MCF 10A (cell line): Measurements from ENCODE around the gene DHRS11. TPM values are rescaled to one million over a fixed set of nuclear protein-coding genes. Genes with fewer than 3 reads are reported as not detected.

Experiments
- BruUV-seq: library from RNA; stranded (reverse); fragments of 400-500 nt; replicated peaks from 2 replicates; lab custom pipeline; 2021; lab: Mats Ljungman, UMichigan
- CTCF ChIA-PET: fragments of 300-600 bp; sonication (Branson Sonifier 250); formaldehyde crosslinking; extraction: SDS; loops from one replicate; lab custom pipeline; 2021; ENCODE audit warnings: antibody characterized with exemption, inconsistent platforms; lab: Yijun Ruan, JAX
- POLR2A ChIA-PET: fragments of 300-600, 350-650 bp; sonication (Branson Sonifier 250); formaldehyde crosslinking; extraction: SDS; loops from one replicate; lab custom pipeline; 2020; ENCODE audit warnings: antibody characterized with exemption, inconsistent platforms; lab: Yijun Ruan, JAX
- DNase-seq: peaks from one replicate; pipeline ENCODE4 v3.0.0-alpha.2; 2018; ENCODE audit not compliant: unreplicated experiment
- H3K27ac Mint-ChIP-seq: one replicate; pipeline ENCODE4 v1.8.0; 2022; ENCODE audit warnings: mild to moderate bottlenecking, low read depth, mixed read lengths; ENCODE audit not compliant: unreplicated experiment
- H3K27me3 Mint-ChIP-seq: one replicate; pipeline ENCODE4 v1.8.0; 2022; ENCODE audit warnings: mixed read lengths; ENCODE audit not compliant: insufficient read depth, unreplicated experiment
- H3K36me3 Mint-ChIP-seq: one replicate; pipeline ENCODE4 v1.8.0; 2022; ENCODE audit warnings: mild to moderate bottlenecking, moderate library complexity, mixed read lengths; ENCODE audit not compliant: insufficient read depth, unreplicated experiment
- H3K4me1 Mint-ChIP-seq: one replicate; pipeline ENCODE4 v1.8.0; 2022; ENCODE audit warnings: mixed read lengths; ENCODE audit not compliant: insufficient read depth, unreplicated experiment
- H3K4me3 Mint-ChIP-seq: one replicate; pipeline ENCODE4 v1.8.0; 2022; ENCODE audit warnings: mild to moderate bottlenecking, moderate library complexity, mixed read lengths; ENCODE audit not compliant: unreplicated experiment
- H3K9me3 Mint-ChIP-seq: one replicate; pipeline ENCODE4 v1.8.0; 2022; ENCODE audit warnings: mixed read lengths; ENCODE audit not compliant: unreplicated experiment
- CTCF ChIP-seq: fragments of 200-600 bp; IDR thresholded peaks from one replicate; pipeline ENCODE4 v1.8.0; 2022; ENCODE audit warnings: antibody characterized with exemption, mild to moderate bottlenecking; ENCODE audit not compliant: unreplicated experiment
- intact Hi-C: fragments of 100-400 bp; cut with micrococcal nuclease; formaldehyde crosslinking; loops from 2 replicates; pipeline ENCODE4 v1.14.1; 2022
- total RNA-seq: library from RNA; stranded (reverse); gene quantifications from 2 replicates; pipeline ENCODE4 v1.2.3, GENCODE V29; 2022

The DHRS11 gene
- total RNA-seq, 1 experiment from 2014 or later, result 14.7 TPM

- H3K9me3 Mint-ChIP-seq, result no peaks in the 10 kb centered on the region
- H3K27me3 Mint-ChIP-seq, result no peaks in the 10 kb centered on the region
- peaks cover 21% of the 10 kb centered on the region for H3K36me3 Mint-ChIP-seq
- CTCF ChIA-PET, result interaction anchor here (0.6 to 2.4 kb wide), 3 partner anchors 7 to 13 kb away, joined by 3 to 12 read pairs (median 3); partner anchors contain the start of gene MRM1
- DNase-seq, result no peak
- peaks cover 18% of the 10 kb centered on the region for H3K4me1 Mint-ChIP-seq
- TF ChIP-seq CTCF, result no peak
- POLR2A ChIA-PET, result interaction anchor here (0.7 to 6.5 kb wide), 6 partner anchors 8 to 59 kb away, joined by 3 to 60 read pairs (median 5); partner anchors contain the start of genes GGNBP2, MRM1, MYO19 and PIGW
- BruUV-seq, result no TSS peak
- no peak overlapping the region for H3K27ac Mint-ChIP-seq
- no peak overlapping the region for H3K4me3 Mint-ChIP-seq
- intact Hi-C loops, result loop anchor here (2.0 kb wide), 1 partner anchor 49 kb away; the partner anchor contains the start of gene GGNBP2
Measured at GRCh38 chr17:36593656-36594316, 2.1 kb downstream of the DHRS11 start.

- TF ChIP-seq CTCF, result no peak
- Mint-ChIP-seq H3K27ac (no peak overlapping the region), H3K9me3 (no peaks in the 10 kb centered on the region), H3K4me3 (no peak overlapping the region), H3K36me3 (peaks cover 11% of the 10 kb centered on the region), H3K4me1 (peaks cover 18% of the 10 kb centered on the region), H3K27me3 (no peaks in the 10 kb centered on the region)
- no peak for DNase-seq
- ChIA-PET POLR2A (interaction anchor here (0.9 to 6.5 kb wide), 3 partner anchors 7 to 59 kb away, joined by 3 to 60 read pairs (median 25); partner anchors contain the start of genes GGNBP2 and MRM1), CTCF (interaction anchor here (0.6 to 1.1 kb wide), 4 partner anchors 9 to 454 kb away, joined by 3 to 5 read pairs (median 4); no protein-coding TSS in a partner anchor)
- intact Hi-C loops, result no loop called here
- no TSS peak for BruUV-seq
Measured at GRCh38 chr17:36594626-36595401, 3.1 kb downstream of the DHRS11 start.

- no peaks in the 10 kb centered on the region for H3K27me3 Mint-ChIP-seq
- no peaks in the 10 kb centered on the region for H3K9me3 Mint-ChIP-seq
- peaks cover 6% of the 10 kb centered on the region for H3K36me3 Mint-ChIP-seq
- CTCF ChIA-PET, result interaction anchor here (0.6 to 0.7 kb wide), 2 partner anchors 37 to 471 kb away, joined by 3 read pairs; no protein-coding TSS in a partner anchor
- no peak for DNase-seq
- no peak overlapping the region for H3K4me3 Mint-ChIP-seq
- intact Hi-C loops, result no loop called here
- peaks cover 21% of the 10 kb centered on the region for H3K4me1 Mint-ChIP-seq
- no TSS peak for BruUV-seq
- POLR2A ChIA-PET, result interaction anchor here (0.7 kb wide), 1 partner anchor 52 kb away, joined by 5 read pairs; no protein-coding TSS in a partner anchor
- no peak overlapping the region for H3K27ac Mint-ChIP-seq
- TF ChIP-seq CTCF, result no peak
Measured at GRCh38 chr17:36597226-36597625, 5.5 kb downstream of the DHRS11 start.
